Activated CD4-positive, alpha-beta T cell treated with anti-CD3 and anti-CD28 coated beads for 1 hour (primary cell): ENCODE data around the gene SLC25A12.
"Not testable (repeated sequence)": the region's sequence is repeated elsewhere in the genome, so short reads cannot be mapped to it uniquely, and the experiment has no call there.

Source experiments
- DNase-seq: peaks from one replicate; pipeline ENCODE4 v3.0.0-alpha.2; 2020

Gene SLC25A12

GRCh38 chr2:171822525-171823322 lies 71.3 kb downstream of the SLC25A12 start:
- DNase-seq, result no peak

GRCh38 chr2:171819453-171819852 lies 74.6 kb downstream of the SLC25A12 start:
- no peak for DNase-seq

GRCh38 chr2:171814883-171815282 lies 79.2 kb downstream of the SLC25A12 start:
- no peak for DNase-seq

- no peak for DNase-seq
Observed at GRCh38 chr2:171814174-171814573, 79.9 kb downstream of the SLC25A12 start.

- DNase-seq, result no peak
Observed at GRCh38 chr2:171813729-171814128, 80.3 kb downstream of the SLC25A12 start.

- no peak for DNase-seq
Observed at GRCh38 chr2:171813126-171813525, 80.9 kb downstream of the SLC25A12 start.

- no peak for DNase-seq
Observed at GRCh38 chr2:171811245-171811628, 82.8 kb downstream of the SLC25A12 start.

- DNase-seq, result no peak
Observed at GRCh38 chr2:171810422-171811244, 83.4 kb downstream of the SLC25A12 start.

GRCh38 chr2:171808885-171809284 lies 85.2 kb downstream of the SLC25A12 start:
- DNase-seq, result not testable (repeated sequence)

GRCh38 chr2:171807831-171808393 lies 86.1 kb downstream of the SLC25A12 start:
- DNase-seq, result no peak

GRCh38 chr2:171807119-171807518 lies 86.9 kb downstream of the SLC25A12 start:
- DNase-seq, result no peak

- no peak for DNase-seq
Observed at GRCh38 chr2:171804456-171804855, 89.6 kb downstream of the SLC25A12 start.

- DNase-seq, result no peak
Observed at GRCh38 chr2:171803757-171804156, 90.3 kb downstream of the SLC25A12 start.

- DNase-seq, result no peak
Observed at GRCh38 chr2:171800639-171801038, 93.4 kb downstream of the SLC25A12 start.

GRCh38 chr2:171798156-171798820 lies 95.8 kb downstream of the SLC25A12 start:
- DNase-seq, result no peak

- DNase-seq, result no peak
Observed at GRCh38 chr2:171794918-171795317, 99.1 kb downstream of the SLC25A12 start.

GRCh38 chr2:171793691-171794678 lies 100.1 kb downstream of the SLC25A12 start:
- no peak for DNase-seq

- no peak for DNase-seq
Observed at GRCh38 chr2:171792886-171793580, 101.0 kb downstream of the SLC25A12 start.

- no peak for DNase-seq
Observed at GRCh38 chr2:171792157-171792556, 101.9 kb downstream of the SLC25A12 start.

GRCh38 chr2:171791361-171791760 lies 102.7 kb downstream of the SLC25A12 start:
- no peak for DNase-seq

- no peak for DNase-seq
Observed at GRCh38 chr2:171789956-171790355, 104.1 kb downstream of the SLC25A12 start.
